ENCODE results near the gene DDA1.

DNA sequence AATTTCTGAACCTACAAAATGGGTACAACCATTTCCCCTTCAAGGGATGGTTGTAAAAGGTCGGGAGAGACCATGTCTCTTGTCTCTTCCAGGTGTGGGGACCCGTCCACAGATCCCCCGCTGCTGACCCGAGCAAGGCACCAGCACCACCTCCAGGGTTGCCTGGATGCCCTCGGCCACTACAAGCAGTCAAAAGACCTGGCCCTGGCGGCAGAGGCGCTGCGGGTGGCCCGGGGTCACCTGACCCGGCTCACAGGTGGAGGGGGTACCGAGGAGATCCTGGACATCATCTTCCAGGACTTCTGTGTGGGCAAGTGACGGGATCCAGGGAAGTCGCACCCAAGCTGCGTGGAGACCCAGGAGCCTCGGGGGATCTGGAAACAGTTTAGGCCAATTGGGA lies 32.0 kb downstream of the DDA1 start:
- TF ChIP-seq POLR2AphosphoS5 (IDR thresholded peaks at IDR 0.05; ENCODE audit: low read depth, low read length) (no peak), SIN3A (IDR thresholded peaks at IDR 0.05; ENCODE audit: borderline replicate concordance, insufficient read depth, low read length) (no peak), TAF1 (IDR thresholded peaks at IDR 0.05; ENCODE audit: borderline replicate concordance, insufficient read depth, low read length) (no peak), FOXP2 (optimal IDR thresholded peaks at IDR 0.05; ENCODE audit: borderline replicate concordance, extremely low read depth, extremely low read length, insufficient read depth) (no peak)

Data from PFSK-1 (cell line).